CD4-positive, alpha-beta T cell treated with Interleukin-17A for 4 hours (primary cell): ENCODE measurements around the gene CNRIP1.

Experiments
- DNase-seq: peaks from one replicate; pipeline ENCODE4 v3.0.0-alpha.2; 2020; ENCODE audit warnings: mixed read lengths

CNRIP1 gene

DNA sequence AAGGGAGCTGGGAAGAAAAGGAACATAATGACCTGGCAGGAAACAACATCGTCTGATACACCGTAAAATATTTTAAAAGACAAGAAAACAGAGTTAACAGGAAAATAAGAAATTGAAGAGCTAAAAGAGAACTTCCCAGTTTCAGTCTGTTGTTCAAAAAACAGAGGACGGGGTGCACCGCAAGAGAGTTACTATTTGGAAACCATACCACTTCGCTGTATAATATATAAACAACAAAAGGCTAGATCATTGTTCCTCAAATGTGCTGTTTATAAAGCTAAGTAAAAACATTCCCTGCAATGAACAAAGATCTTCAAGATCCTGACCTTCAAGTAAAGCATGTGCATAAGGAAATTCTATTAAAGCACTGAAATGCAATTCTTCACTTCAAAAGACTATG lies 69.6 kb downstream of the CNRIP1 start:
- DNase-seq, result no peak

DNA sequence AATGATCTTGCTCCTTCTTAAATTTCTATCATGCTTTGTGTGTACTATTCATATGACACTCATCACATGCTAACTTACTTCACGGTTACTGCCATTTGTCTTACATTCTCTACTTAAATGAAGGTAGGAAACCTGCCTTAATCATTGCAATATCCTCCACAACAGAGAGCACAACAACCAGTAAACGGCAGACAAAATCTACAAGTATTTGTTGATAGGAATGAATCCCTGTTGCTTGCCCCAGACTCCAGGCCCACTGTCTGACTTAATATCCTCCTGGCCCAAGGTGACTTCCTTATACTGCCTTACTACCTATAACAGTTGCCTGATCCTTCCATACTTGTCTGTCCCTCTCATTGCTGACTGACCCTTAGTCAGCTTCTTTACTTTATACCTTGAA lies 70.9 kb downstream of the CNRIP1 start:
- DNase-seq, result no peak

DNA sequence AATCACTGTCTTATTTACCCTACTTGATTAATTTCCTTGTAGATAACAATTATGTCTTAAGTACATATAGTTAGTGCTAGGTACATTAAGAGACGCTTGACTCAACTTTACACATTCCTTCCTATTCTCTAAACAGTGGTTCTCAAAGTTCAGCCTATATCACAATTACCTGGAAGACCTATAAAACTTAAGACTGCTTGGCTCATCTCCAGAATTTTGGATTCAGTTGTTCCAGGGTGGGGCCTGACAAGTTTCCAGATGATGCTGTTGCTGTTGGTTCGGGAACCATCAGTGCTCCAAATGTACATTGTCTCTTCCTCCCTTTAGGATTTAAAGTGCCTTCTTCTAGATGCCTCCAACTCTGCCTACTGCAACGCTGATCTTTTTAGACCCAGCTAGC lies 71.4 kb downstream of the CNRIP1 start:
- no peak for DNase-seq

DNA sequence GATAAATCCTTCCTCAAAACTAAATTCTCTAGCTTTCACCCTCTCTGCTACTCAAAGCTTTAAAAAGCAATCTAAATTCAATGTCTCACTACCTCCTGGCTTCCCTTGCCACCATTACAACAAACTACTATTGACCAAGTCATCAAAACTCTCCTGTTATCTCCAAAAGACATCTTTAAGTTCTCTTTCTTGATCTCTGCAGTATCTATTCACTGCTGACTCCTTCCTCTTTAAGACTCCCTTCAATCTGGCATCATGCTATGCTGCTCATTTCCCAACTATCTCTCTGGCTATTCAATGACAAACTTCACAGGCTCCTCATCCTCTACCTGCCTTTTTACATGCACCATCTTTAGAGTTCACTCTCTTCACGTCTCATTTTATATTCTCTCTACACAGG lies 73.4 kb downstream of the CNRIP1 start:
- no peak for DNase-seq

DNA sequence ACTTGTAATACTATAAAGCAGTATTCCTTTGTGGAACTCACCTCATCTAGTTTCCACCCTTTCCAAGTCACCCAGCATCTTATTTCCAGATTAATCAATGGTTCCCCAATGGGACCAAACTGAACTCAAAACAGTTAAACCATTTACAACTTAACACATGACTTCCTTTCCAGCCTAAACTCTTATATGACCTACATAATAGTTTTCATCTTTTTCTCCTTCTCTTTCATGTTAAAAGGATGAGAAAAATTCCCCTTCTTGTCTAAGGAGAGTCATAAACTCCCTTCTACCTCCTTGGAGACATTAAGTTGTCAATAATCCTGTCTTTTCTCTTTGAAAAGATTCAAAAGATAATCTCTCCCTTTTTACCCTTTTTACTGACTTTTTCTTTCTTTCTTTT lies 74.1 kb downstream of the CNRIP1 start:
- no peak for DNase-seq

DNA sequence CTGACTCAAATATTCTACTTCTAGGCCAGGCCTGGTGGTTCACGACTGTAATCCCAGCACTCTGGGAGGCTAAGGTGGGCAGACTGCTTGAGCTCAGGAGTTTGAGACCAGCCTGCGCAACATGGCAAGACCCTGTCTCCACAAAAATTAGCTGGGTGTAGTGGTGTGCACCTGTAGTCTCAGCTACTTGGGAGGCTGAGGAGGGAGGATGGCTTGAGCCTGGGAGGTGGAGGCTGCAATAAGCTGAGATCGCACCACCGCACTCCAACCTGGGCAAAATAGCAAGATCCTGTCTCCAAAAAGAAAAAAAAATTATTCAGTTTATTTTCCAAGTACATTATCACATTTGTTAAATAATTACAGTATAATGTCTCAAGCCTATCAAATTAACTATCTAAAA lies 74.7 kb downstream of the CNRIP1 start:
- DNase-seq, result no peak

DNA sequence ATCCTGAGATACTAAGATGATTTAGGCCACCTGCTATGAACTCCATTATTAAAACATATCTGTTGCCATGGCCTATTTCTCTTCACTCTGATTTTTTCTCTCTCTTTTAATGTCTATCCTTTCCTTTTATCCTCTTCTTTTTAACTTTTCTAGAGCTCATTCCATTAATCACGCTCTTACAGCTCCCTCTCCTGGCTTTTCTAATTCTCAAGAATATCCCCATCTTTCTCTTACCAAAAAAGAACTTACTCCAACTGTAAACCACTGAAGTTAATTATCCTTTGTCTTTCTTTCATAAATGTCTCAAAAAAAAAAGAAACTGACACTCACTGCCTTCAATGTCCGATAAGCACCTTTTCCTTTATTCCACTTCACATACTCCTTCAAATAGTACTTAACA lies 75.3 kb downstream of the CNRIP1 start:
- DNase-seq, result no peak
